ENCODE results near the gene E2F3.

E2F3 gene

GRCh38 chr6:20454204-20454824, 52.6 kb downstream of the E2F3 start (continued):
- TF ChIP-seq ZNF148 (tag by site-specific recombination; IDR thresholded peaks at IDR 0.05; ENCODE audit: borderline replicate concordance) = no peak
- TF ChIP-seq KLF1 (tag by site-specific recombination; IDR thresholded peaks at IDR 0.05) = no peak
- no peak for TF ChIP-seq ZNF341 (tag by site-specific recombination; IDR thresholded peaks at IDR 0.05; ENCODE audit: low read depth)
- TF ChIP-seq SP2 (tag by site-specific recombination; IDR thresholded peaks at IDR 0.05) = no peak

- Histone ChIP-seq H3K9me3 (ENCODE audit: control insufficient read depth, insufficient read depth, low read depth, low read length) (no peaks in the 10 kb centered on the region), H3K4me1 (ENCODE audit: control insufficient read depth, insufficient read depth, low read length) (peaks cover 6% of the 10 kb centered on the region), H3K36me3 (ENCODE audit: control insufficient read depth in 2 of 2, insufficient read depth in 1 of 2, low read length in 2 of 2) (peaks cover 3 to 16% of the 10 kb centered on the region in 2 experiments; a peak in 2 of 3 replicates), H3K27ac (ENCODE audit: extremely low read depth, low read depth, low read length) (no peak overlapping the region), H3K4me3 (ENCODE audit: low read depth, low read length) (no peak overlapping the region)
- ChIA-PET CTCF (interaction anchor here (0.6 kb wide), 1 partner anchor 195 kb away, joined by 3 read pairs; no protein-coding TSS in a partner anchor), POLR2A (no interaction called here)
- TF ChIP-seq ZNF670 (tag by site-specific recombination; IDR thresholded peaks at IDR 0.05; ENCODE audit: low read depth) = no peak
- TF ChIP-seq ZNF174 (tag by site-specific recombination; IDR thresholded peaks at IDR 0.05) = no peak
- no peak for TF ChIP-seq ZNF366 (tag by site-specific recombination; conservative IDR thresholded peaks at IDR 0.05)
- TF ChIP-seq ZSCAN4 (tag by site-specific recombination; IDR thresholded peaks at IDR 0.05) = no peak
- no peak for TF ChIP-seq ZNF704 (tag by site-specific recombination; IDR thresholded peaks at IDR 0.05)
- TF ChIP-seq ZNF658 (tag by site-specific recombination; IDR thresholded peaks at IDR 0.05) = no peak
- no peak for TF ChIP-seq KLF7 (tag by site-specific recombination; IDR thresholded peaks at IDR 0.05; ENCODE audit: borderline replicate concordance)
- no peak for TF ChIP-seq ZNF391 (tag by site-specific recombination; IDR thresholded peaks at IDR 0.05; ENCODE audit: borderline replicate concordance, low read depth)
- TF ChIP-seq ZNF341 (tag by site-specific recombination; IDR thresholded peaks at IDR 0.05; ENCODE audit: low read depth) = no peak
- TF ChIP-seq CTCF (tag by site-specific recombination; IDR thresholded peaks at IDR 0.05) = no peak
Measured at GRCh38 chr6:20455251-20455940, 53.7 kb downstream of the E2F3 start.
